Skin epidermis (tissue), 12 donors: Measurements from ENCODE around the gene PHF2.

Experiments
- H3K27ac ChIP-seq, 21 experiments: fragments of 200-600 bp; sonication (generic) in 11 of 21; one replicate each; pipeline ENCODE4 v1.5.0; 2020; ENCODE audit warnings: mild to moderate bottlenecking in 3 of 21, inconsistent platforms in 2 of 21, moderate library complexity in 2 of 21
- H3K4me3 ChIP-seq, 7 experiments: fragments of 200-600 bp; sonication (generic) in 2 of 7; one replicate each; pipeline ENCODE4 v1.5.0; 2020; ENCODE audit warnings: inconsistent platforms in 2 of 7, mild to moderate bottlenecking in 2 of 7, moderate library complexity in 1 of 7

The PHF2 gene

DNA sequence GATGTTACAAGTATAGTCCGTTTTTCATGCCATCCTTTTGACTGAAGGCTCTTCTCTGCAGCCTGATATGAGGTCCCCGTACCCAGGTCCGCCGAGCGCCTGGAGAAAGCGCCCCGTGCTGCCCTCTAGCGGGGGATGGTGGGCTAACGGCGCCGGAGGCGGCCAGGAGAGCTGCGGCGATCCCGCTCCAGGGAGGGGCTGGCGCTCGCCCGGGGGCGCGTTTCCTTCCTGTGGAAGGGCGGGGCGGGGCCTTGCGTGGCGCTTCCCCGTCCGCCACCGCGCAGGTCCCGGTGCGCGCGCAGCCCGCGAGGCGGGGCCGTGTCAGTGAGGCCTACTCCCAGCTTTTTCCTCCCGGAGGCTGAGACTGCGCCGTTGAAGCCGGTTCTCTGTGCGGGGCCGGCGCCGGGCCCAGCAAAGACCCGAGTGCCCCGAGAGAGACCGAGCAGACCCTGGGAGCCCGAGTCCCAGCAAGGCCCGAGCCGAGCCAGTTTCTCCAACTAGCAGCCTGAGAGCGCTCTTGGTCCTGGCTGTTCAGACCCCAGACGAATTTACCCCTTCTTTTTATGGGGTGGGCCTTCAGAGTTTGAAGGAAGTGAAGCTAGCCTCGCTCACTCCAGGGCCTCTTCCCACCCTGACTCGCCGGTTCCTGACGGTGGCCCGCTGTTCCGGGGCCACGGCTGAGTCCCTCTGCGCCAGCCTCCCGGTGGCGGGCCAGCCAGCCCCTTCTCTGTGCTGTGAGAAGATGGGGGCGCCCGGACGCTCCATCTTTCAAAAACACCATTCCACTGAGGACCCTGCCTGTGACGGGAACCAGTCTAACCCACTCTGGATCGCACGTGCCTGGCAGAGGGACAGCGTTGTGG, 9.7 kb upstream of the PHF2 start:
- Histone ChIP-seq H3K4me3 (peak overlapping the region; percentile 42 to 74 (median 47)), H3K27ac (peak overlapping the region; percentile 13 to 99 (median 94))

GRCh38 chr9:93567271-93567959, 9.0 kb upstream of the PHF2 start:
- Histone ChIP-seq H3K27ac (peak overlapping the region; percentile 13 to 99 (median 94)), H3K4me3 (peak overlapping the region; percentile 42 to 74 (median 47))

- no peak overlapping the region for H3K27ac ChIP-seq
- H3K4me3 ChIP-seq: no peak overlapping the region
Measured at GRCh38 chr9:93568169-93568568, 8.2 kb upstream of the PHF2 start.

- no peak overlapping the region for H3K27ac ChIP-seq
- no peak overlapping the region for H3K4me3 ChIP-seq
Measured at GRCh38 chr9:93569621-93570174, 6.7 kb upstream of the PHF2 start.

DNA sequence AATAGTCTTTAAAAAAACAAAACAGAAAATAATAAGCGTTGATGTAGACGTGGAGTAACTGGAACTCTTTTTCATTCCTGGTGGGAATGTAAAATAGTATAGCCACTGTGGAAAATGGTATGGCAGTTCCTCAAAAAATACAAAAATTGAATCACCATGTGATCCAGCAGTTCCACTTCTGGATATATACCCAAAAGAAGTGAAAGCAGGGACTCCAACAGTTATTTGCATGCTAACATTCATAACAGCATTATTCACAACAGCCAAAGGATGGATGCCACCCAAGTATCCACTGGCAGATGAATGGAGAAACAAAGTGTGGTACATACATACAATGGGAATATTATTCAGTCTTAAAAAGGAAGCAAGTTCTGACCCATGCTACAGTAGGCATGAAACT, 4.2 kb upstream of the PHF2 start:
- Histone ChIP-seq H3K4me3 (no peak overlapping the region), H3K27ac (no peak overlapping the region)

- Histone ChIP-seq H3K27ac (no peak overlapping the region), H3K4me3 (no peak overlapping the region)
Measured at GRCh38 chr9:93572636-93573515, 3.5 kb upstream of the PHF2 start.

GRCh38 chr9:93573516-93573828, 2.9 kb upstream of the PHF2 start:
- no peak overlapping the region for H3K4me3 ChIP-seq
- no peak overlapping the region for H3K27ac ChIP-seq

DNA sequence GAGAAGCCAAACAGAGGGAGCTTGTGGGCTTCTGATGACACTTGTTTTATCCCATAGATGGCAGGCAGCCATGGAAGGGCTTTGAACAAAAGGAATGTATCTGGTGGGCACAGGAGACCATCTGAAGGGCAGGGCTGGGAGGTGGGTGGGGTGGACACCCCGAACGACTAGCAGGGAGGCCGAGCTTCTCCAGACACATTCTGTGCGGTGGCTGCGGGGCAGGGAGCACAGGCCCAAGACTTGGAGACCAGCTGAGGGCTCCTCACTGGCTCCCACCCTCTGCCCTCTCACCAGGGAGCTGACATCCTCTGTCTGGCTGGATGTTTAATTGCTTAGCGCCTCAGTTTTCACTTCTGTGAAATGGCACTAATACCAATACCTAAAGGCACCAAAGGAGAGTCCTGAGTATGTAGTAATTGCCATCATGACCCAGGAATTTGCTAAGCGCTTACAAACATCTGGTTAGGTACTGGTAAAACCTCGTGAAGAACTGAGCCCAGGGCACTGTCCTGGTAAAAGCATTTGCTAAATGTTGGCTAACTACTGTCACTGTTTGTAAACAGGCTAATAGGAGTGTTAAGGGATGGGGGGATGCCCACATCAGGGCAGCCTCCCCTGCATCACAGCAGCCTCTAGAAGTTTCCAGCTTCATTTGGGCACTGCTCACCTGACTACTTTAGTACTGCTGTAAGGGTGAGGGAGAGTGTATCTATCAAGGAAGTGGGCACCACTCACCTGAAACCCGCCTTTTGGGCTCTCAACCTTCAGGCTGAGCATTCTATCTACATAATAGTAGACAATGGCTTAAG, 2.1 kb upstream of the PHF2 start:
- peak overlapping the region in 1 of 7 experiments; percentile 80 for H3K4me3 ChIP-seq
- H3K27ac ChIP-seq: peak overlapping the region in 4 of 21 experiments; percentile 96 to 99 (median 98)

DNA sequence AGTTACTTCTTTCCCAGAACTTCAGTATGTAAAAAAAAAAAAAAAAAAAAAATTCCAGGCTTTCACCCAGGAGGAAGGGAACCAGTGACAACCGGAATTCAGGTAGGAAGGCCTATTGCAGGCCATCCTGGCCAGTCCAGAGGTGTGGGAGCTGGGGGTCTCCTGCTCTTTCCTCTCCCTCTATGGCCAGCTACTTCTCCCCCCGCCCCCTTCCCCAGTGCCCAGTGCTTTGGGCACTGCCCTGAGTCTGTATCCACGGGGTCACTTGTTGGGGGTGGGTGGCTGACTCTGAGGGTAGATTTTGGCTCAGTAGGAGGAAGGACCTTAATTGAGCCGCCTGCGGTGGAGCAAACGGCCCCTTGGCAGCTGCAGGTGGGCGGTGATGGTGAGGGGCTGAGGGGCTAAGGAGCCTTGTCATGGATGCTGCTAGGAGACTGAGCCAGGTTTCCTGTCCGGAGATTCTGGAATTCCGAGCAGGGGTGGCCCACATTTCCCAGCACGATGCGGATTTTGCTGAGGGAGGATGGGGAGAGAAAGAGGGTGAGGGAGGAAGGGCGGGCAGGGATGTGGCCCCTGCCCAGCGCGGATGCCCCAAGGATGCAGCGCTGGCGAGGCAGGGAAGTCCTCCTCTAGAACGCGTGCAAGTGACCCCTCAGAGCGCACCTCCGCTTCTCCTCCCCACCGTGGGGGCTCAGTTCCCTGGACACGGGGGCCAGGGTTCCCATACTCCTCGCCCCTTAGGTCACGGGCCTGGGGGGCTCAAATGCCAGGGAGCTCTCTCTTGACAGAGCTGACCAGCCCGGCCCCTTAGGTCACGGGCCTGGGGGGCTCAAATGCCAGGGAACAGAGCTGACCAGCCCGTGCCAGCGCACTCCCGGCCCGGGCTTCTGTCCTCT, 1.2 kb upstream of the PHF2 start:
- peak overlapping the region; percentile 69 to 94 (median 80) for H3K4me3 ChIP-seq
- H3K27ac ChIP-seq: peak overlapping the region; percentile 93 to 100 (median 98)

DNA sequence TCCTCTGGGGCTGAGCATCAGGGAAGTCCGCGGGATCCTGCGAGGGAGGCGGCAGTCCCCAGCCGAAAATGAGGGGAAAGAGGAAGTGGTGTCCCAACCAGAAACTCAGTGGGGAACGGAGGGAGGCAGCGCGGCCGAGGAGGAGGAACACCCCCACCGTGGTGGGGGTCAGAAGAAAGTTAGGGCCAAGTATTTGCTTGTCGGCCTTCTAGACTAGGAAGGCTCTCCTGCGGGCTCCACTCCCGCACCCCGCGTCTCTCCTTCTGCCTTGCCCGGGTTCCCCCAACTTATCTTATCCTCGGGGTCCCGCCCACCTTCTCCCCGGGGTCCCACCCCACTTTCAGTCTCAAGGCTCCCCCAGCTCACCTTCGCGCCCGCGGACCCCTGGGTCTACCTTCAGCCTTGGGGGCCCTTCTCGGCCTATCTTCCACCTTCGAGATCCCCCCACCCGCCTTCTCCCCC, 557 bp upstream of the PHF2 start:
- H3K27ac ChIP-seq: peak overlapping the region; percentile 93 to 100 (median 98)

DNA sequence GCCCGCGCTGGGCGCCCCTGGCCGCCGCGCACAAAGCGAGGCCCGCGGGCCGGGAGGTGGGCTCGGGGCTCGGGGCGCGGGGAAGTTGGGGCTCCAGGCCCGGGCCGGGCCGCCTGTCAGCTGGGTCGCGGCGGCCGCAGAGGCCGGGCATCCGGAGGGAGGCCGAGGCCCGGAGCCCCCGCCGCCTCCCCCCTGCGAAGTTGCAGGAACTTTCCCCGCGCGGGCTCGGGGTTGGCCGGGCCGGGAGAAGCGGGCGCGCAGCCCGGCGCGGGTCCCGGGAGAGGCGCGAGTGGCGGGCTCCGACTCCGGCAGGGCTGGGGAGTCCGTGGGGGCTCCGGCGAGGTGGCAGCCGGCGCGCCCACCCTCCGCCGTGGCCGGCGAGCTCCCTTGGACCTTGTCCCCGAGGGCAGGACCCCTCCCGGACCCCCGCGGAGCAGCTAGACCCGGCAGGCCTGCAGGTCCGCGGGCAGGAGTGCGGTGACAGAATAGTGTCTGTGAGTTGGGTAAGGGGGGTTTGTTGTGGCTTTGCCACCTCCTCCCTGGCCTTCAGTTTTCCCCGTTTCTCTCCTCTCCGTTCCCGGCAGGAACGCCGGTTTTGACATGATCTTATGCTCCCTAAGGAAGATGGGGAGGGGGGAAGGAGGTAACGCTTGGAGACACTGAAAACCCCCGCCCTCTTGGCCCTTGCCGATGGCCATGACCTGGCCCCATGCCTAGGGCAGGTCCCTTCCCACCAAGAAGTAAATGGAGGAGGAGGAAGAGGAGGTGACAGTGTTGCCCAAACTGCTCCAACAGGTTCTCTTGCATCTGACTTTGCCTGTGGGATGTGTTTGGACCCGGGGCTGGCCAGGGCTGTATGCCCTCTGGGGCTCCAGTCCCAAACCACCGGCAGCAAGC, 942 bp downstream of the PHF2 start:
- Histone ChIP-seq H3K4me3 (peak overlapping the region; percentile 53 to 89 (median 80)), H3K27ac (peak overlapping the region; percentile 1 to 100 (median 89))

More for the DNA sequence above, 557 bp upstream of the PHF2 start:
- peak overlapping the region; percentile 69 to 94 (median 80) for H3K4me3 ChIP-seq

DNA sequence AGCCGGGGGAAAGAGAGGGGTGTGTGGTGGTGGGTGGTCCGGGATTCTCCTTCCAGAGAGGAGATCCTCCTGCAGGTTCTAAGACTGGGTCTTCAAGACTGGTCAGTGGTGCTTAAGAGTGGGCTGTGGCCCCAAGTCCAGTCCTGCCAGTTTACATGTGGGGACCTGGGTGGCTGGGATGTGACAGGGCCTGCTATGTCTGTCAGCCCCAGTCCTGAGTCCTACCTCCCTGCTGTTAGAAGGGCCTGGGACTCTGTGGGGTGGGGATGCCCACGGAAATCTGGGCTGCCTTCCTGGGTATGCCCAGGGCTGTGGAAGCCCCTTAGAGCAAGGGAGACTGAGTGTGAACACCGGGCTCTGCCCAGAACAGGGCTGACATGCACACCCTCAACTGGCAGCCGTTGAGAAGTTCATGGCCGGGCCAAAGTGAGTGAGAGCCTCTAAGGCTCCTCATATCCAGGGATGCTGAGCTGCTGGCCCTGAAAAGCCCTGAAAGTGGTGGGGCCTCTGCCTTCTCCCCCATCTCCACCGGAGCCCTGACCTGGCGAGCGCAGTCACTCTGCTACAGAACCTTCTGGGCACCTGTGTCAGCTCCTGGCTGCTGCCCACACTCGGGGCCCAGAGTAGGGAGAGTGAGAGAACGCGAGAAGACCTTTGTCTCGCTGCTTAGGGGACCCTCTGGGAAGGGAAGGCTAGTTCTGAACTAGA, 1.7 kb downstream of the PHF2 start:
- peak overlapping the region in 6 of 7 experiments; percentile 69 to 89 (median 82) for H3K4me3 ChIP-seq
- H3K27ac ChIP-seq: peak overlapping the region in 15 of 21 experiments; percentile 50 to 100 (median 94)

GRCh38 chr9:93578844-93579243, 2.5 kb downstream of the PHF2 start:
- no peak overlapping the region for H3K4me3 ChIP-seq

GRCh38 chr9:93579711-93580516, 3.5 kb downstream of the PHF2 start:
- Histone ChIP-seq H3K27ac (peak overlapping the region in 4 of 21 experiments; percentile 4 to 46 (median 10)), H3K4me3 (no peak overlapping the region)

More at GRCh38 chr9:93578844-93579243, 2.5 kb downstream of the PHF2 start:
- peak overlapping the region in 4 of 21 experiments; percentile 89 to 100 (median 98) for H3K27ac ChIP-seq
